IMR-90 (cell line): Measurements from ENCODE around the gene CD82. TPM values are rescaled to one million over a fixed set of nuclear protein-coding genes. Genes with fewer than 3 reads are reported as not detected.

Experiments
- ATAC-seq: fragments of 200-7000 bp; cut with Tn5 transposase; 2 replicates; pipeline ENCODE4 v1.9.1; 2020; ENCODE audit warnings: low read depth, mild to moderate bottlenecking, moderate library complexity
- BruUV-seq: library from RNA; stranded (reverse); fragments of 400-500 nt; replicated peaks from 2 replicates; lab custom pipeline; 2021; lab: Mats Ljungman, UMichigan
- CTCF ChIA-PET: fragments of 300-600 bp; formaldehyde crosslinking; extraction: SDS; loops from one replicate; lab custom pipeline; 2021; ENCODE audit warnings: antibody characterized with exemption; lab: Yijun Ruan, JAX
- POLR2A ChIA-PET: fragments of 300-600 bp; sonication (Branson Sonifier 250); formaldehyde crosslinking; loops from one replicate; lab custom pipeline; 2022; ENCODE audit warnings: antibody characterized with exemption; ENCODE audit not compliant: unreplicated experiment; lab: Charles Lee
- DNase-seq: peaks from one replicate; pipeline ENCODE4 v3.0.0; 2013
- H2AFZ ChIP-seq: replicated peaks from 2 replicates; pipeline ENCODE3; 2013; ENCODE audit warnings: low read length, mild to moderate bottlenecking; ENCODE audit not compliant: poor library complexity
- H2AK5ac ChIP-seq: 2 replicates; pipeline ENCODE4 v1.6.1; 2013; ENCODE audit warnings: low read depth, low read length, inconsistent platforms
- H2AK9ac ChIP-seq: replicated peaks from 2 replicates; pipeline ENCODE3; 2013; ENCODE audit warnings: mild to moderate bottlenecking, low read depth, low read length, moderate library complexity; ENCODE audit not compliant: poor library complexity
- H2BK120ac ChIP-seq: 2 replicates; pipeline ENCODE4 v1.6.1; 2013; ENCODE audit warnings: low read depth, low read length, inconsistent platforms
- H2BK15ac ChIP-seq: 3 replicates; pipeline ENCODE4 v1.6.1; 2013; ENCODE audit warnings: low read depth, low read length, inconsistent platforms
- H2BK20ac ChIP-seq: 2 replicates; pipeline ENCODE4 v1.6.1; 2013; ENCODE audit warnings: low read depth, mild to moderate bottlenecking, inconsistent platforms, low read length, moderate library complexity
- H2BK5ac ChIP-seq: 2 replicates; pipeline ENCODE4 v1.6.1; 2013; ENCODE audit warnings: mild to moderate bottlenecking, low read depth, low read length, inconsistent platforms; ENCODE audit not compliant: poor library complexity, severe bottlenecking
- H3K14ac ChIP-seq: replicated peaks from 2 replicates; pipeline ENCODE4 v1.6.1; 2013; ENCODE audit warnings: low read depth, low read length, inconsistent platforms
- H3K18ac ChIP-seq: 2 replicates; pipeline ENCODE4 v1.6.1; 2013; ENCODE audit warnings: low read depth, low read length, control low read depth
- H3K23ac ChIP-seq: 2 replicates; pipeline ENCODE4 v1.6.1; 2013; ENCODE audit warnings: low read depth, low read length, inconsistent platforms
- H3K27ac ChIP-seq: 2 replicates; pipeline ENCODE4 v1.5.1; 2013; ENCODE audit warnings: mild to moderate bottlenecking, control low read depth, low read length; ENCODE audit not compliant: insufficient read depth
- H3K27me3 ChIP-seq: 2 replicates; pipeline ENCODE4 v1.6.1; 2013; ENCODE audit warnings: low read length; ENCODE audit not compliant: control insufficient read depth, insufficient read depth
- H3K36me3 ChIP-seq: 2 replicates; pipeline ENCODE4 v1.6.1; 2013; ENCODE audit warnings: low read length, mixed read lengths; ENCODE audit not compliant: control insufficient read depth, insufficient read depth
- H3K4ac ChIP-seq: 2 replicates; pipeline ENCODE4 v1.6.1; 2013; ENCODE audit warnings: low read depth, low read length, inconsistent platforms
- H3K4me1 ChIP-seq: 2 replicates; pipeline ENCODE4 v1.6.1; 2013; ENCODE audit warnings: low read length, mixed read lengths; ENCODE audit not compliant: control insufficient read depth, insufficient read depth
- H3K4me2 ChIP-seq: 2 replicates; pipeline ENCODE4 v1.6.1; 2013; ENCODE audit warnings: low read depth, mild to moderate bottlenecking, control low read depth, low read length, moderate library complexity
- H3K4me3 ChIP-seq: 2 replicates; pipeline ENCODE4 v1.5.1; 2013; ENCODE audit warnings: low read depth, mild to moderate bottlenecking, control low read depth, low read length, moderate library complexity; ENCODE audit not compliant: insufficient read depth
- H3K56ac ChIP-seq: 2 replicates; pipeline ENCODE4 v1.6.1; 2013; ENCODE audit warnings: low read length, inconsistent platforms; ENCODE audit not compliant: insufficient read depth; ENCODE audit errors: extremely low read depth
- H3K79me1 ChIP-seq, 2 experiments: 2 replicates each; pipeline ENCODE4 v1.6.1; 2013; ENCODE audit warnings: low read length in 2 of 2, inconsistent platforms in 1 of 2, low read depth in 1 of 2
- H3K9ac ChIP-seq: 2 replicates; pipeline ENCODE4 v1.6.1; 2013; ENCODE audit warnings: low read depth, low read length, control low read depth
- H3K9me1 ChIP-seq: 2 replicates; pipeline ENCODE4 v1.6.1; 2013; ENCODE audit warnings: low read length, inconsistent platforms; ENCODE audit not compliant: insufficient read depth
- H3K9me3 ChIP-seq: 2 replicates; pipeline ENCODE4 v1.6.1; 2013; ENCODE audit warnings: low read length; ENCODE audit not compliant: control insufficient read depth, insufficient read depth
- H4K20me1 ChIP-seq: 2 replicates; pipeline ENCODE4 v1.6.1; 2013; ENCODE audit warnings: low read length, inconsistent platforms; ENCODE audit not compliant: insufficient read depth
- H4K5ac ChIP-seq: 2 replicates; pipeline ENCODE4 v1.6.1; 2013; ENCODE audit warnings: mild to moderate bottlenecking, low read depth, low read length, control low read depth
- H4K8ac ChIP-seq, 2 experiments: 2 replicates each; pipeline ENCODE4 v1.6.1; 2013; ENCODE audit warnings: low read depth in 2 of 2, low read length in 2 of 2, control low read depth in 1 of 2, inconsistent platforms in 1 of 2
- H4K91ac ChIP-seq: 2 replicates; pipeline ENCODE4 v1.6.1; 2013; ENCODE audit warnings: low read depth, low read length, inconsistent platforms; ENCODE audit not compliant: insufficient read depth
- BHLHE40 ChIP-seq: fragments of 150-350 bp; IDR thresholded peaks from 2 replicates; pipeline ENCODE4 v1.6.1; 2016; ENCODE audit warnings: mild to moderate bottlenecking, low read depth, low read length
- CEBPB ChIP-seq: IDR thresholded peaks from 2 replicates; pipeline ENCODE4 v1.6.1; 2012; ENCODE audit warnings: low read depth, low read length, improper control_type of control experiment
- CHD1 ChIP-seq: IDR thresholded peaks from 2 replicates; pipeline ENCODE4 v1.6.1; 2012; ENCODE audit warnings: low read depth, low read length, improper control_type of control experiment
- CTCF ChIP-seq: conservative IDR thresholded peaks from 2 replicates; pipeline ENCODE4 v1.5.1; 2012; ENCODE audit warnings: mild to moderate bottlenecking, low read depth, low read length, improper control_type of control experiment
- ELK1 ChIP-seq: fragments of 150-350 bp; IDR thresholded peaks from 2 replicates; pipeline ENCODE4 v1.6.1; 2016; ENCODE audit warnings: low read depth, mild to moderate bottlenecking, low read length, moderate library complexity, borderline replicate concordance
- FOS ChIP-seq: fragments of 150-350 bp; IDR thresholded peaks from 2 replicates; pipeline ENCODE4 v1.6.1; 2016; ENCODE audit warnings: low read depth, low read length
- MAFK ChIP-seq: IDR thresholded peaks from 2 replicates; pipeline ENCODE4 v1.6.1; 2012; ENCODE audit warnings: low read depth, low read length, improper control_type of control experiment
- MAZ ChIP-seq: IDR thresholded peaks from 2 replicates; pipeline ENCODE4 v1.6.1; 2012; ENCODE audit warnings: low read depth, mild to moderate bottlenecking, low read length, improper control_type of control experiment, moderate library complexity, borderline replicate concordance
- NFE2L2 ChIP-seq: fragments of 150-350 bp; IDR thresholded peaks from 2 replicates; pipeline ENCODE4 v1.6.1; 2016; ENCODE audit warnings: low read depth, mild to moderate bottlenecking, low read length
- POLR2A ChIP-seq: IDR thresholded peaks from 2 replicates; pipeline ENCODE4 v1.6.1; 2012; ENCODE audit warnings: mild to moderate bottlenecking, low read depth, low read length
- RCOR1 ChIP-seq: IDR thresholded peaks from 2 replicates; pipeline ENCODE4 v1.6.1; 2012; ENCODE audit warnings: mild to moderate bottlenecking, low read length, improper control_type of control experiment; ENCODE audit not compliant: insufficient replicate concordance
- RFX5 ChIP-seq: IDR thresholded peaks from 2 replicates; pipeline ENCODE4 v1.8.0; 2012; ENCODE audit warnings: low read depth, mild to moderate bottlenecking, low read length, moderate library complexity
- SMC3 ChIP-seq: fragments of 150-350 bp; IDR thresholded peaks from 2 replicates; pipeline ENCODE4 v1.6.1; 2016; ENCODE audit warnings: low read depth, mild to moderate bottlenecking, antibody characterized with exemption, low read length, moderate library complexity
- WGBS, 2 experiments: methylation state at CpG; one replicate each; pipeline versions ENCODE4 v1.1.5 to v1.1.7; 2013; ENCODE audit warnings: missing lambda C conversion rate in 2 of 2; ENCODE audit not compliant: insufficient read length in 1 of 2; ENCODE audit errors: extremely low coverage in 2 of 2; 5-methylcytosine and 5-hydroxymethylcytosine counted together
- dilution Hi-C: fragments of 300-500 bp; cut with HindIII; formaldehyde crosslinking; loops from one replicate; pipeline ENCODE4 v1.14.3; 2018; ENCODE audit warnings: low sequenced_read_pairs; ENCODE audit not compliant: unreplicated experiment
- in situ Hi-C: fragments of 300-500 bp; cut with MboI; formaldehyde crosslinking; loops from 3 replicates; pipeline ENCODE4 v1.14.3; 2019; ENCODE audit warnings: low sequenced_read_pairs, inconsistent platforms, mixed read lengths
- intact Hi-C: fragments of 100-400 bp; cut with micrococcal nuclease; formaldehyde crosslinking; loops from 2 replicates; pipeline ENCODE4 v1.10.0; 2022
- polyA plus RNA-seq, 3 experiments: library from polyadenylated mRNA; depleted of rRNA; stranded (reverse); fragments of >200 nt; gene quantifications; 2 replicates each; pipeline ENCODE4 v1.2.3, GENCODE V29; 2012; ENCODE audit warnings: low replicate concordance in 1 of 3
- total RNA-seq: library from RNA; depleted of rRNA; stranded (reverse); fragments of >200 nt; gene quantifications from 2 replicates; pipeline ENCODE4 v1.2.3, GENCODE V29; 2012
- TF ChIP-seq, protein P1 (sequence below): fragments of 150-350 bp; IDR thresholded peaks from 2 replicates; pipeline ENCODE4 v1.6.1; 2017; ENCODE audit warnings: mild to moderate bottlenecking, antibody characterized with exemption, low read length, low read depth

Gene CD82
- total and polyA plus RNA-seq, 2 of the 4 experiments (the other 2 are of a cell fraction), result 32.8 to 49.4 TPM

- no peak for DNase-seq
- no peak overlapping the region for H2AK9ac ChIP-seq
- no peak overlapping the region for H4K8ac ChIP-seq
- H4K91ac ChIP-seq, result no peak overlapping the region
- H3K56ac ChIP-seq, result no peak overlapping the region
- H3K23ac ChIP-seq, result no peak overlapping the region
- H3K27ac ChIP-seq, result no peak overlapping the region
- no peaks in the 10 kb centered on the region for H3K9me1 ChIP-seq
- dilution Hi-C loops, result no loop called here
- no peak overlapping the region for H3K14ac ChIP-seq
- H4K20me1 ChIP-seq, result no peaks in the 10 kb centered on the region
- no peak overlapping the region for H2BK15ac ChIP-seq
- ChIA-PET CTCF (no interaction called here), POLR2A (no interaction called here)
- no peak overlapping the region for H2AK5ac ChIP-seq
- 33% methylated on average over 4 of the region's 8 CpGs; no CpG with 5 or more reads in 1 of the 2 experiments for WGBS, 2 experiments
- no peak overlapping the region for H2BK120ac ChIP-seq
- H3K36me3 ChIP-seq, result no peaks in the 10 kb centered on the region
- no peak for TF ChIP-seq CTCF
- no peak for TF ChIP-seq MAZ
- TF ChIP-seq, protein P1, sequence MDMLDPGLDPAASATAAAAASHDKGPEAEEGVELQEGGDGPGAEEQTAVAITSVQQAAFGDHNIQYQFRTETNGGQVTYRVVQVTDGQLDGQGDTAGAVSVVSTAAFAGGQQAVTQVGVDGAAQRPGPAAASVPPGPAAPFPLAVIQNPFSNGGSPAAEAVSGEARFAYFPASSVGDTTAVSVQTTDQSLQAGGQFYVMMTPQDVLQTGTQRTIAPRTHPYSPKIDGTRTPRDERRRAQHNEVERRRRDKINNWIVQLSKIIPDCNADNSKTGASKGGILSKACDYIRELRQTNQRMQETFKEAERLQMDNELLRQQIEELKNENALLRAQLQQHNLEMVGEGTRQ, result no peak
- no peak for TF ChIP-seq POLR2A
- TF ChIP-seq BHLHE40, result no peak
- TF ChIP-seq FOS, result no peak
- no peak for TF ChIP-seq RCOR1
- TF ChIP-seq RFX5, result no peak
- no peak for TF ChIP-seq MAFK
- no peak for TF ChIP-seq CEBPB
- TF ChIP-seq SMC3, result no peak
- no peak for TF ChIP-seq CHD1
- TF ChIP-seq NFE2L2, result no peak
- no peak for TF ChIP-seq ELK1
- H3K9ac ChIP-seq, result no peak overlapping the region
- in situ Hi-C loops, result loop anchor here (25.0 kb wide), 1 partner anchor 1262 kb away; the partner anchor contains the start of gene SLC35C1
- no TSS peak for BruUV-seq
- intact Hi-C loops, result loop anchor here (10.0 kb wide), 1 partner anchor 555 kb away; no protein-coding TSS in a partner anchor
- H2BK5ac ChIP-seq, result no peak overlapping the region
- H4K5ac ChIP-seq, result no peak overlapping the region
- no peaks in the 10 kb centered on the region for H3K79me1 ChIP-seq
- peaks cover 6% of the 10 kb centered on the region for H3K9me3 ChIP-seq
- H3K4me3 ChIP-seq, result no peak overlapping the region
- no peak overlapping the region for H3K4me2 ChIP-seq
- ATAC-seq, result no peak
- no peak overlapping the region for H2AFZ ChIP-seq
- H3K4me1 ChIP-seq, result no peaks in the 10 kb centered on the region
- peaks cover 2% of the 10 kb centered on the region; the same call in 1 of the 2 replicates for H3K27me3 ChIP-seq
- no peak overlapping the region for H2BK20ac ChIP-seq
- H3K18ac ChIP-seq, result no peak overlapping the region
- H3K4ac ChIP-seq, result no peak overlapping the region
These were observed 15.3 kb upstream of the CD82 start for GRCh38 chr11:44550123-44550522.
